HCT116 (cell line): ENCODE results near the gene PNPO. TPM values are rescaled to one million over a fixed set of nuclear protein-coding genes. Genes with fewer than 3 reads are reported as not detected.

Experiments used
- ATAC-seq: fragments of 200-7000 bp; cut with Tn5 transposase; 2 replicates; pipeline ENCODE4 v1.9.1; 2020; ENCODE audit warnings: mild to moderate bottlenecking, moderate library complexity
- BruUV-seq: library from RNA; stranded (reverse); fragments of 400-500 nt; replicated peaks from 2 replicates; lab custom pipeline; 2021; lab: Mats Ljungman, UMichigan
- CTCF ChIA-PET: fragments of 300-600 bp; sonication (Branson Sonifier 250); formaldehyde crosslinking; loops from one replicate; lab custom pipeline; 2021; ENCODE audit warnings: antibody characterized with exemption; lab: Charles Lee
- POLR2A ChIA-PET: fragments of 300-600, 350-600 bp; sonication (Branson Sonifier 250); formaldehyde crosslinking; loops from one replicate; lab custom pipeline; 2021; ENCODE audit warnings: antibody characterized with exemption; lab: Charles Lee
- RAD21 ChIA-PET, 2 experiments: fragments of 300-600 bp; sonication (Branson Sonifier 250); formaldehyde crosslinking; loops; one replicate each; lab custom pipeline; 2023; ENCODE audit warnings: low total read pairs in 2 of 2; ENCODE audit not compliant: uncharacterized antibody in 2 of 2, unreplicated experiment in 2 of 2, low non-redundant PET in 1 of 2; lab: Charles Lee
- DNase-seq: peaks from one replicate; pipeline ENCODE4 v3.0.0-alpha.2; 2010; ENCODE audit warnings: low read depth, low spot score
- H2AFZ ChIP-seq: fragments of 200-600 bp; shearing (Covaris generic), sonication (generic); 2 replicates; pipeline ENCODE4 v1.6.1; 2017; ENCODE audit warnings: low read depth, mixed run types, mixed read lengths, antibody characterized with exemption, low read length; ENCODE audit not compliant: poor library complexity, severe bottlenecking
- H3K27ac ChIP-seq: 2 replicates; pipeline ENCODE4 v1.5.1; 2012; ENCODE audit warnings: low read depth, low read length
- H3K27me3 ChIP-seq: fragments of 200-600 bp; sonication (generic); 2 replicates; pipeline ENCODE4 v1.6.1; 2016; ENCODE audit warnings: mixed run types, low read length, mixed read lengths; ENCODE audit not compliant: insufficient read depth
- H3K36me3 ChIP-seq, 2 experiments: fragments of 200-500 bp in 1 of 2; fragments of 200-600 bp in 1 of 2; sonication (Bioruptor generic) in 1 of 2; sonication (generic) in 1 of 2; 2 replicates each; pipeline versions ENCODE4 v1.5.1 to v1.6.1; 2014 to 2016; ENCODE audit warnings: low read length in 2 of 2, inconsistent platforms in 1 of 2, mixed read lengths in 1 of 2, mixed run types in 1 of 2; ENCODE audit not compliant: insufficient read depth in 2 of 2, control insufficient read depth in 1 of 2
- H3K4me1 ChIP-seq, 2 experiments: fragments of 200-600 bp in 1 of 2; sonication (generic) in 1 of 2; 2 replicates each; pipeline versions ENCODE4 v1.5.1 to v1.6.1; 2012 to 2017; ENCODE audit warnings: low read length in 2 of 2, inconsistent platforms in 1 of 2, mild to moderate bottlenecking in 1 of 2, mixed read lengths in 1 of 2, mixed run types in 1 of 2, moderate library complexity in 1 of 2; ENCODE audit not compliant: insufficient read depth in 2 of 2, control insufficient read depth in 1 of 2
- H3K4me2 ChIP-seq: fragments of 200-600 bp; sonication (generic); 2 replicates; pipeline ENCODE4 v1.6.1; 2017; ENCODE audit warnings: mixed run types, low read length, mixed read lengths
- H3K4me3 ChIP-seq, 2 experiments: fragments of 200-600 bp in 1 of 2; sonication (generic) in 1 of 2; replicated peaks in 1 of 2; 2 replicates each; pipeline ENCODE4 v1.5.1; 2011 to 2016; ENCODE audit warnings: low read length in 2 of 2, control low read depth in 1 of 2, low read depth in 1 of 2, mild to moderate bottlenecking in 1 of 2, mixed read lengths in 1 of 2, mixed run types in 1 of 2
- H3K79me2 ChIP-seq: fragments of 200-600 bp; sonication (generic); 2 replicates; pipeline ENCODE4 v1.6.1; 2017; ENCODE audit warnings: mild to moderate bottlenecking, mixed run types, low read length, moderate library complexity, mixed read lengths; ENCODE audit not compliant: insufficient read depth
- H3K9ac ChIP-seq: fragments of 200-600 bp; sonication (generic); 2 replicates; pipeline ENCODE4 v1.6.1; 2016; ENCODE audit warnings: low read length, mixed read lengths
- H3K9me2 ChIP-seq: fragments of 200-600 bp; sonication (generic), shearing (Covaris generic); 2 replicates; pipeline ENCODE4 v1.6.1; 2017; ENCODE audit warnings: mixed run types, mild to moderate bottlenecking, moderate library complexity; ENCODE audit not compliant: insufficient read depth
- H3K9me3 ChIP-seq, 2 experiments: fragments of 200-500 bp in 1 of 2; fragments of 200-600 bp in 1 of 2; sonication (Bioruptor generic) in 1 of 2; sonication (generic) in 1 of 2; 2 replicates each; pipeline ENCODE4 v1.6.1; 2014 to 2017; ENCODE audit warnings: low read length in 2 of 2, mixed read lengths in 2 of 2, inconsistent platforms in 1 of 2, low read depth in 1 of 2, mild to moderate bottlenecking in 1 of 2, mixed run types in 1 of 2, moderate library complexity in 1 of 2; ENCODE audit not compliant: control insufficient read depth in 1 of 2, insufficient read depth in 1 of 2
- H4K20me1 ChIP-seq: fragments of 200-600 bp; sonication (generic), shearing (Covaris generic); 2 replicates; pipeline ENCODE4 v1.6.1; 2017; ENCODE audit warnings: mixed run types, mild to moderate bottlenecking, moderate library complexity; ENCODE audit not compliant: insufficient read depth
- EGR1 ChIP-seq: IDR thresholded peaks from 2 replicates; pipeline ENCODE4 v1.6.1; 2012; ENCODE audit warnings: low read depth
- FOSL1 ChIP-seq: IDR thresholded peaks from 2 replicates; pipeline ENCODE4 v1.6.1; 2012; ENCODE audit warnings: low read depth
- POLR2A ChIP-seq: IDR thresholded peaks from 2 replicates; pipeline ENCODE4 v1.7.0; 2011; ENCODE audit warnings: borderline replicate concordance; ENCODE audit not compliant: insufficient read depth, insufficient read length; ENCODE audit errors: extremely low read depth
- POLR2AphosphoS5 ChIP-seq: IDR thresholded peaks from 2 replicates; pipeline ENCODE4 v1.6.1; 2011; ENCODE audit warnings: mild to moderate bottlenecking, low read depth, low read length, moderate library complexity
- RAD21 ChIP-seq: IDR thresholded peaks from 2 replicates; pipeline ENCODE4 v1.6.1; 2012; ENCODE audit warnings: low read depth, mild to moderate bottlenecking
- SP1 ChIP-seq: IDR thresholded peaks from 2 replicates; pipeline ENCODE4 v1.6.1; 2012; ENCODE audit warnings: low read depth
- TCF7L2 ChIP-seq: IDR thresholded peaks from 2 replicates; pipeline ENCODE4 v1.7.0; 2011; ENCODE audit warnings: borderline replicate concordance, inconsistent platforms; ENCODE audit not compliant: insufficient read depth, insufficient read length; ENCODE audit errors: extremely low read depth
- YY1 ChIP-seq: IDR thresholded peaks from 2 replicates; pipeline ENCODE4 v1.6.1; 2011; ENCODE audit warnings: low read length, low read depth, moderate library complexity, mild to moderate bottlenecking; ENCODE audit not compliant: insufficient replicate concordance; ENCODE audit errors: extremely low read depth
- ZNF274 ChIP-seq: fragments of 200-500 bp; sonication (Bioruptor generic); IDR thresholded peaks from 2 replicates; pipeline ENCODE4 v1.6.1; 2014; ENCODE audit warnings: mild to moderate bottlenecking, low read depth, low read length, inconsistent platforms
- intact Hi-C: fragments of 100-400 bp; cut with micrococcal nuclease; formaldehyde crosslinking; loops from 2 replicates; pipeline ENCODE4 v1.10.0; 2022
- total RNA-seq: library from RNA; stranded (reverse); gene quantifications from one replicate; pipeline ENCODE4 v1.2.1, GENCODE V29; 2021; ENCODE audit not compliant: unreplicated experiment

Gene PNPO
- total RNA-seq, 1 experiment from 2014 or later: 74.9 TPM

DNA sequence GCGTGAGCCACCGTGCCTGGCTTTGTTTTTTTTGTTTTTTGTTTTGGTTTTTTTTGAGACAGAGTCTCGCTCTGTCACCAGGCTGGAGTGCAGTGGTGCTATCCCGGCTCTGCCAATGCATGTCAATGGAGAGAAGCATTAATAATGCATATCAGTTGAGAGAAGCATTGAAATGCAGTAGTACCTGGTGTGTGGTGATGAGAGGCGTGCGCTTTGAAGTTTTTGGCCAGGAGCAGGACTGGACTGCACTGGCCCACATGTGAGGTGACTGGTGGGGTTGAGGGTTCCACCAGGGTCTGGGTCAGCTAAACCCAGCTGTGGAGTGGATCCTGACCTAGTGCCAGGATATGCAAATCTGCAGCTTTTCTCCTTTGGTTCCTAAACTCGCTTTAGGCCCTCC, 39.9 kb upstream of the PNPO start:
- intact Hi-C loops: no loop called here
- Histone ChIP-seq H3K4me3 (no peak overlapping the region), H3K9ac (no peak overlapping the region), H3K9me3 (no peaks in the 10 kb centered on the region), H3K27ac (no peak overlapping the region), H3K9me2 (no peaks in the 10 kb centered on the region), H2AFZ (no peak overlapping the region), H3K4me2 (no peak overlapping the region), H3K27me3 (no peaks in the 10 kb centered on the region), H4K20me1 (no peaks in the 10 kb centered on the region), H3K4me1 (peaks cover 4 to 11% of the 10 kb centered on the region in 2 experiments; a peak in 3 of 4 replicates), H3K36me3 (peaks cover 0 to 7% of the 10 kb centered on the region in 2 experiments; a peak in 1 of 4 replicates), H3K79me2 (peaks cover 19% of the 10 kb centered on the region)
- ChIA-PET RAD21 (no interaction called here), POLR2A (no interaction called here), CTCF (interaction anchor here (1.2 kb wide), 1 partner anchor 12 kb away, joined by 3 read pairs; no protein-coding TSS in a partner anchor)
- no peak for DNase-seq
- BruUV-seq: no TSS peak
- ATAC-seq: no peak
- no peak for TF ChIP-seq ZNF274
- no peak for TF ChIP-seq POLR2A
- no peak for TF ChIP-seq SP1

DNA sequence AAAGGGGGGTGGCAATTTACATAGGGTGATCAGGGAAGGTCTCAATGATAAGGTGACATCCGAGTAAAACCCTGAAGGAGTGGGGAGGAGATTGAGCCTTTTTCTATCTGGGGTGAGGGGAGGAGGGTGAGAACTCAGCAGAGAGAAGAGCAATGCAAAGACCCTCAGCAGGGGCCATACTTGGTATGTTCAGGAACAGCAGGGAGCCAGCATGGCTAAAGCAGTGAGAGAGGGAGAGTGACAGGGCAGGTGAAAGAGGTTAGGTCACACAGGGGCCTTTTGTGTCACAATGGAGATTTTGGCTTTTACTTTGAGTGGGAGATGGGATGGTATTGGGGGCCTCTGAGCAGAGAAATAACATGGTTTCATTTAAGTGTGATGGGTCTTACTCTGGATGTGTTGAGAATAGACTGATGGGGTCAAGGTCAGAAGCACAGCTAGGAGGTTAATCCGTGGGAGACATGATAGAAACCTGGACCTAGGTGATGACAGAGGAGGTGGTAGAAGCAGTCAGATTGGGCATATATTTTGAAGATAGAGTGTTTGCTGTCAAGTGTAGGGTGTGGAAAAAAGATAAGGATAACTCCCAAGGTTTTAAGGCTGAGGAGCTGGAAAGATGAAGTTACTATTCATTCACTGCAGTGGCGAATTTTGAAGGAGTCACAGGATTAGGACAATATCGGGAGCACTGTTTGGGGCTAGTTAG, 39.2 kb upstream of the PNPO start:
- Histone ChIP-seq H3K4me2 (no peak overlapping the region), H3K4me1 (peaks cover 3 to 5% of the 10 kb centered on the region in 2 experiments; a peak in 3 of 4 replicates), H4K20me1 (no peaks in the 10 kb centered on the region), H3K27ac (no peak overlapping the region), H3K9me2 (no peaks in the 10 kb centered on the region), H3K27me3 (no peaks in the 10 kb centered on the region), H2AFZ (no peak overlapping the region), H3K36me3 (peaks cover 0 to 7% of the 10 kb centered on the region in 2 experiments; a peak in 1 of 4 replicates), H3K4me3 (no peak overlapping the region), H3K9me3 (no peaks in the 10 kb centered on the region), H3K9ac (no peak overlapping the region), H3K79me2 (peaks cover 12% of the 10 kb centered on the region; the same call in 1 of the 2 replicates)
- CTCF ChIA-PET: interaction anchor here (1.2 kb wide), 1 partner anchor 12 kb away, joined by 3 read pairs; no protein-coding TSS in a partner anchor
- intact Hi-C loops: no loop called here
- DNase-seq: no peak
- ATAC-seq: no peak
- RAD21 ChIA-PET: no interaction called here
- POLR2A ChIA-PET: no interaction called here
- TF ChIP-seq YY1 (no peak), POLR2AphosphoS5 (no peak), SP1 (no peak), EGR1 (no peak), FOSL1 (no peak), RAD21 (no peak), TCF7L2 (no peak)
- no TSS peak for BruUV-seq
